ENCODE measurements around the gene HEBP1.
A peak's percentile ranks its signal among the peaks of the same experiment; 100 is the strongest.

Gene HEBP1

GRCh38 chr12:12946686-12947355 lies 53.2 kb downstream of the HEBP1 start:
- DNase-seq = no peak

- DNase-seq = no peak
Measured at GRCh38 chr12:12945591-12945990, 54.5 kb downstream of the HEBP1 start.

GRCh38 chr12:12943586-12944260 lies 56.3 kb downstream of the HEBP1 start:
- no peak for DNase-seq

- DNase-seq = no peak
Measured at GRCh38 chr12:12941450-12942350, 58.4 kb downstream of the HEBP1 start.

GRCh38 chr12:12939888-12940287 lies 60.2 kb downstream of the HEBP1 start:
- DNase-seq = no peak

- no peak for DNase-seq
Measured at GRCh38 chr12:12938541-12938940, 61.5 kb downstream of the HEBP1 start.

GRCh38 chr12:12936983-12937491 lies 63.0 kb downstream of the HEBP1 start:
- no peak for DNase-seq

GRCh38 chr12:12934556-12934955 lies 65.5 kb downstream of the HEBP1 start:
- no peak for DNase-seq

- DNase-seq = no peak
Measured at GRCh38 chr12:12933742-12934141, 66.3 kb downstream of the HEBP1 start.

- DNase-seq = no peak
Measured at GRCh38 chr12:12930633-12931219, 69.3 kb downstream of the HEBP1 start.

GRCh38 chr12:12929696-12930095 lies 70.4 kb downstream of the HEBP1 start:
- DNase-seq = no peak

- peak; percentile 68 for DNase-seq
Measured at GRCh38 chr12:12927211-12928079, 72.6 kb downstream of the HEBP1 start.

- no peak for DNase-seq
Measured at GRCh38 chr12:12926571-12927071, 73.4 kb downstream of the HEBP1 start.

GRCh38 chr12:12925388-12925787 lies 74.7 kb downstream of the HEBP1 start:
- DNase-seq = no peak

Measured in activated effector memory CD4-positive, alpha-beta T cell treated with anti-CD3 and anti-CD28 coated beads, Interleukin-2, amount 50 U/mL, for 16 hours (primary cell).